Small intestine (tissue), 7 donors: ENCODE data around the gene CKMT1B. TPM values are rescaled to one million over a fixed set of nuclear protein-coding genes. Genes with fewer than 3 reads are reported as not detected.
"Not testable (repeated sequence)": the region's sequence is repeated elsewhere in the genome, so short reads cannot be mapped to it uniquely, and the experiment has no call there.

ENCODE experiments used
- DNase-seq, 2 donors: peaks; one replicate each; pipeline versions ENCODE4 v3.0.0 to v3.0.0-alpha.2; 2013
- FAIRE-seq: peaks from 2 replicates; lab custom pipeline; 2012; peaks lifted over from hg19 to GRCh38; lab: Jason Lieb, UNC
- H3K27ac ChIP-seq, 3 donors: one replicate each; pipeline ENCODE4 v1.5.1; 2013; ENCODE audit warnings: low read length in 2 of 3, mild to moderate bottlenecking in 2 of 3, control low read depth in 1 of 3, inconsistent platforms in 1 of 3, low read depth in 1 of 3, moderate library complexity in 1 of 3
- H3K27me3 ChIP-seq, 3 donors: one replicate each; pipeline ENCODE4 v1.6.1; 2013; ENCODE audit warnings: low read length in 3 of 3, inconsistent platforms in 1 of 3; ENCODE audit not compliant: control insufficient read depth in 3 of 3, insufficient read depth in 3 of 3
- H3K36me3 ChIP-seq, 3 donors: one replicate each; pipeline ENCODE4 v1.6.1; 2013; ENCODE audit warnings: low read length in 3 of 3, inconsistent platforms in 1 of 3, low read depth in 1 of 3, mild to moderate bottlenecking in 1 of 3, moderate library complexity in 1 of 3; ENCODE audit not compliant: control insufficient read depth in 3 of 3, insufficient read depth in 2 of 3
- H3K4me1 ChIP-seq, 3 donors: one replicate each; pipeline ENCODE4 v1.6.1; 2013; ENCODE audit warnings: low read length in 2 of 3, inconsistent platforms in 1 of 3, low read depth in 1 of 3, mild to moderate bottlenecking in 1 of 3, moderate library complexity in 1 of 3; ENCODE audit not compliant: control insufficient read depth in 3 of 3, insufficient read depth in 2 of 3
- H3K4me3 ChIP-seq, 3 donors: one replicate each; pipeline ENCODE4 v1.5.1; 2013; ENCODE audit warnings: low read length in 3 of 3, control low read depth in 1 of 3, inconsistent platforms in 1 of 3, low read depth in 1 of 3, mild to moderate bottlenecking in 1 of 3, moderate library complexity in 1 of 3
- H3K9me3 ChIP-seq, 2 donors: one replicate each; pipeline ENCODE4 v1.6.1; 2013; ENCODE audit warnings: low read depth in 1 of 2, low read length in 1 of 2; ENCODE audit not compliant: control insufficient read depth in 2 of 2, insufficient read depth in 1 of 2
- WGBS, 3 donors: extraction: QIAGEN DNeasy Blood & Tissue Kit; methylation state at CpG; one replicate each; pipeline ENCODE4 v1.1.7; 2013; 5-methylcytosine and 5-hydroxymethylcytosine counted together
- polyA plus RNA-seq, 4 donors: library from polyadenylated mRNA; stranded (reverse) in 3 of 4; unstranded in 1 of 4; fragments of 200-250 nt in 3 of 4; fragments of 120-200 nt in 1 of 4; gene quantifications; one replicate each; pipeline versions ENCODE4 v1.2.1 to v1.2.3, GENCODE V29; 2013
- donor health status: healthy with polysubstance abuse.
- donor health status: control.
- donor health status: control.
- donor health status: Bipolar disorder and iron deficiency.
- donor health status: healthy.

Gene CKMT1B
- polyA plus RNA-seq, 4 donors, result 12.7 to 162 (median 108) TPM

GRCh38 chr15:43617750-43618149, 23.9 kb downstream of the CKMT1B start:
- H3K4me3 ChIP-seq, H3K36me3 ChIP-seq, DNase-seq, H3K27ac ChIP-seq, H3K4me1 ChIP-seq, H3K27me3 ChIP-seq, H3K9me3 ChIP-seq, FAIRE-seq: not testable (repeated sequence)
- 54 to 72% (median 54%) methylated on average over 2 to 3 of the region's 8 CpGs for whole genome bisulfite sequencing, 3 donors

DNA sequence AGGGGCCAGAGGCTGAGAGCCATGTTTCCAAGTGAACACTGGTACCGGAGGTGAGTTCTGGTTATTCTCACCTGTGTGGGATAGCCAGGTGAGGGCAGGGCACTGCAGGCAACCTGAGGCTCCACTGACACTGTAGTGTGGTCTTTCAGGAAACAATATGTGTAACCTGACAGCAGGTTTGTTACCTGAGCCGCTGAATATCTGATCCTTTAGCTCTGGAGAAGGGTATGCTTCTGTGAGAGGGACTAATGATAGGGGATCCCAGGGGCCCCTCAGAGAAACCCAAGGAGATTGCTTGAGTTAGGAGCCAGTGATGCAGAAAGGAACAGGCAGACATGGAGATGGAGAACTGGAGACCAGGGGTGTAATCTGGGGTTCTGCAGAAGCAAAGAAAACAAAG, 24.9 kb downstream of the CKMT1B start, which contains the start of gene STRC:
Gene STRC, minus strand, starts transcription at position 101 of the 400 bp plus-strand sequence. Its CDS starts 78 bp downstream, at position 23.
- H3K4me3 ChIP-seq, DNase-seq, H3K4me1 ChIP-seq, FAIRE-seq, H3K27me3 ChIP-seq, H3K36me3 ChIP-seq, H3K27ac ChIP-seq, H3K9me3 ChIP-seq: not testable (repeated sequence)
- no CpG with 5 or more reads among the region's 2 CpGs for WGBS, 3 donors

DNA sequence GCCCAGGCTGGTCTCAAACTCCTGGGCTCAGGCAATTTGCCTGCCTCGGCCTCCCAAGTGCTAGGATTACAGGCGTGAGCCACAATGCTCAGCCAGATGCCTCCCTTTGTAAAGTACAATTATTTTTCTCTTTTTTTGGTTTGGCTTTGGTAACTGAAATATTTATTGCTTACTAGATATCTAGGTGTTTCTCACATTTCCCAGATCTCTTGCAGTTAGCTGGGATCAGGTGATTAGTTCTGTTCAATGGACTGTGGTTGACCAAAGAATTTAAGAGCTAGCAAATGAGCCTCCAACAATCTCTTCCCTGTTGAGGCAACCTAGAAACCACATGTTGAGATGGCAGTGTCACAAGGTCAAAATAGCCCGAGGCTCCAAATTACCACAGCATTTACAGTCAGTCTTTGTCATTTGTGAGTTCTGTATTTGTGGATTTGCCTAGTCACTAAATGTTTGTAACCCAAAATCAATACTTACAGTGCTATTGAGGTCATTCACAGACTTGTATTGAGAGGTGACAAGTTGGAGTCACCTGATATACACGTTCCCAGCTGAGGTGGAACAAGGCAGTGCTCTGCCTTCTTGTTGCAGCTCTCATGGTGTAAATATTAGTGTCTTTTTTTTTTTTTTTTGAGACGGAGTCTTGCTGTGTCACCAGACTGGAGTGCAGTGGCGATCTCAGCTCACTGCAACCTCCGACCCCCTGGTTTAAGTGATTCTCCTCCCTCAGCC, 28.4 kb downstream of the CKMT1B start:
- H3K27me3 ChIP-seq, H3K4me1 ChIP-seq, H3K9me3 ChIP-seq, FAIRE-seq, H3K27ac ChIP-seq, H3K36me3 ChIP-seq, H3K4me3 ChIP-seq, DNase-seq: not testable (repeated sequence)
- WGBS, 3 donors, result 60 to 67% (median 62%) methylated on average over 4 to 5 of the region's 7 CpGs

GRCh38 chr15:43625106-43625505, 31.3 kb downstream of the CKMT1B start:
- no peak for DNase-seq
- Histone ChIP-seq H3K27me3 (peaks cover 0 to 3% (median 0%) of the 10 kb centered on the region in 3 donors), H3K27ac (no peak overlapping the region), H3K36me3 (no peaks in the 10 kb centered on the region), H3K4me3 (no peak overlapping the region), H3K4me1 (no peaks in the 10 kb centered on the region), H3K9me3 (no peaks in the 10 kb centered on the region)
- WGBS, 3 donors, result 22 to 30% (median 22%) methylated on average over 5 of the region's 5 CpGs
- no peak for FAIRE-seq

- not testable (repeated sequence) for H3K9me3 ChIP-seq, H3K4me3 ChIP-seq, DNase-seq, H3K27me3 ChIP-seq, FAIRE-seq, H3K36me3 ChIP-seq, H3K4me1 ChIP-seq, H3K27ac ChIP-seq
Measured at GRCh38 chr15:43626937-43627336, 33.1 kb downstream of the CKMT1B start.

DNA sequence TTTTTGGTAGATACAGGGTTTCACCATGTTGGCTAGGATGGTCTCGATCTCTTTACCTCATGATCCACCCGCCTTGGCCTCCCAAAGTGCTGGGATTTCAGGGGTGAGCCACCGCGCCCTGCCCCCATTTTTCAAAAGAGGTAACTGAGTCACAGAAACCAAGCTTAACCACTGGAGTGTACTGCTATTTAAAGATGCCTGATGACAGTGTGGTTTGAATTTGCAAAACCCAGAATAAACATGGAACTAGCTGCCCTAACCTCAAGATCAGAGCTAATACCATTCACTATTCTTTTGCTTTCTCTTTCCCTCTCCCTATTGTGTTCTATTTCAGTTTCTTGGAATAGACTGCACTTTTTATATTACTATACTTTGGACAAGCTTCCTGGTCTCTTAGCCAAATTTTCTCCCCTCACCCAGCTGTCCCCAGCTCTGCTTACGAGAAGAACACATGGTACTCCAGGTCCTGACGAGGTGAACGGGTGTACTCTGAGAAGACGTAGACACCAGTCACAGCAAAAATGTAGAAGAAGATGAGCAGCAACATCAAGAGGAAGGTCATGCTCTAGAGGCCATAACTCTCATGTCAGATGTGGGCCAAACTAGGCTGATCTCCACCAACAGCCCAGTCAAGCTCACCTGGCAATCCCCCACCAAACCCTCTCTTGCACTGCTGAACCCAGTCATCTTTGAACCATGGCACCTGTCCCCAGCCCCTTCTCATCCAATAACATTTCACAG, 44.8 kb downstream of the CKMT1B start:
- not testable (repeated sequence) for FAIRE-seq, H3K27me3 ChIP-seq, H3K9me3 ChIP-seq, DNase-seq, H3K4me3 ChIP-seq, H3K36me3 ChIP-seq, H3K4me1 ChIP-seq
- peak overlapping the region in 1 of 3 donors; percentile 24 for H3K27ac ChIP-seq
- WGBS, 3 donors, result 75 to 87% (median 77%) methylated on average over 8 of the region's 8 CpGs

Other genes with a start within 250 kb of the CKMT1B start
- gene ZSCAN29, start 223.0 kb upstream of the CKMT1B start, polyA plus RNA-seq, result 10 to 100 TPM in 1 of 4 donors, 1 to 10 TPM in 3; 7.0 to 25.7 (median 8.4) TPM
- gene TUBGCP4, start 222.9 kb upstream of the CKMT1B start, polyA plus RNA-seq, result 10 to 100 TPM in 1 of 4 donors, 1 to 10 TPM in 3; 3.2 to 16.5 (median 6.1) TPM
- gene TP53BP1, start 100.9 kb upstream of the CKMT1B start, polyA plus RNA-seq, result 10 to 100 TPM in 1 of 4 donors, 1 to 10 TPM in 3; 1.1 to 28.5 (median 5.6) TPM
- gene MAP1A, start 76.4 kb upstream of the CKMT1B start, polyA plus RNA-seq, result 1 to 10 TPM in 2 of 4 donors, under 1 TPM in 2; 0.22 to 4.2 (median 1.1) TPM
- 10 to 100 TPM; 15.5 to 79.8 (median 62.9) TPM for gene PPIP5K1, start 3.8 kb upstream of the CKMT1B start, polyA plus RNA-seq
- 1 to 10 TPM in 3 of 4 donors, under 1 TPM in 1; 0.31 to 4.1 (median 3.6) TPM for gene STRC, start 24.8 kb downstream of the CKMT1B start, polyA plus RNA-seq
- 10 to 100 TPM in 3 of 4 donors, 1 to 10 TPM in 1; 3.2 to 29.7 (median 16.7) TPM for gene CATSPER2, start 54.8 kb downstream of the CKMT1B start, polyA plus RNA-seq
- gene CKMT1A, start 99.8 kb downstream of the CKMT1B start, polyA plus RNA-seq, result 100 to 1,000 TPM in 1 of 4 donors, 10 to 100 TPM in 3; 11.3 to 115 (median 87.9) TPM
- 100 to 1,000 TPM; 141 to 614 (median 317) TPM for gene PDIA3, start 152.4 kb downstream of the CKMT1B start, polyA plus RNA-seq
- 10 to 100 TPM; 27.9 to 85.7 (median 37.3) TPM for gene ELL3, start 182.9 kb downstream of the CKMT1B start, polyA plus RNA-seq
- 1,000 to 10,000 TPM in 3 of 4 donors, 100 to 1,000 TPM in 1; 739 to 2,526 (median 1,711) TPM for gene SERF2, start 198.3 kb downstream of the CKMT1B start, polyA plus RNA-seq
- under 1 TPM in 3 of 4 donors, not detected in 1; 0.24 to 0.45 (median 0.34) TPM for gene SERINC4, start 206.2 kb downstream of the CKMT1B start, polyA plus RNA-seq
- 10 to 100 TPM in 2 of 4 donors, 1 to 10 TPM in 2; 4.9 to 24.3 (median 9.1) TPM for gene HYPK, start 206.6 kb downstream of the CKMT1B start, polyA plus RNA-seq
- 10 to 100 TPM; 16.2 to 36.6 (median 19.5) TPM for gene MFAP1, start 230.7 kb downstream of the CKMT1B start, polyA plus RNA-seq
- 1 to 10 TPM; 1.1 to 5.1 (median 3.3) TPM for gene WDR76, start 233.0 kb downstream of the CKMT1B start, polyA plus RNA-seq